GM18505 (cell line): ENCODE data around the gene SPDEF.

ENCODE experiments used
- ATAC-seq: cut with Tn5 transposase; IDR thresholded peaks from one replicate; pipeline ENCODE4 v1.9.1; 2021; ENCODE audit not compliant: unreplicated experiment
- POLR2A ChIP-seq: IDR thresholded peaks from 4 replicates; pipeline ENCODE4 v1.6.1; 2011; ENCODE audit warnings: borderline replicate concordance; ENCODE audit not compliant: insufficient read depth, insufficient read length; ENCODE audit errors: extremely low read depth

The SPDEF gene

GRCh38 chr6:34513646-34514045 is 42.5 kb downstream of the SPDEF start:
- ATAC-seq: no peak

GRCh38 chr6:34512738-34513115 is 43.4 kb downstream of the SPDEF start:
- ATAC-seq: no peak
- no peak for TF ChIP-seq POLR2A

More at GRCh38 chr6:34513646-34514045, 42.5 kb downstream of the SPDEF start:
- TF ChIP-seq POLR2A: no peak

- no peak for ATAC-seq
- TF ChIP-seq POLR2A: no peak
Observed at GRCh38 chr6:34511915-34512737, 44.0 kb downstream of the SPDEF start.

- TF ChIP-seq POLR2A: no peak
- no peak for ATAC-seq
Observed at GRCh38 chr6:34511214-34511914, 44.8 kb downstream of the SPDEF start.

- TF ChIP-seq POLR2A: no peak
- ATAC-seq: no peak
Observed at GRCh38 chr6:34510299-34510698, 45.8 kb downstream of the SPDEF start.

- ATAC-seq: no peak
- TF ChIP-seq POLR2A: no peak
Observed at GRCh38 chr6:34509782-34510181, 46.3 kb downstream of the SPDEF start.

GRCh38 chr6:34508425-34508824 is 47.7 kb downstream of the SPDEF start:
- TF ChIP-seq POLR2A: no peak
- ATAC-seq: no peak

GRCh38 chr6:34506718-34507117 is 49.4 kb downstream of the SPDEF start:
- TF ChIP-seq POLR2A: no peak
- ATAC-seq: no peak

GRCh38 chr6:34497411-34497810 is 58.7 kb downstream of the SPDEF start:
- TF ChIP-seq POLR2A: no peak
- no peak for ATAC-seq

GRCh38 chr6:34496103-34496685 is 59.9 kb downstream of the SPDEF start:
- TF ChIP-seq POLR2A: no peak
- no peak for ATAC-seq

- TF ChIP-seq POLR2A: no peak
- ATAC-seq: no peak
Observed at GRCh38 chr6:34494973-34495372, 61.2 kb downstream of the SPDEF start.

GRCh38 chr6:34493344-34493743 is 62.8 kb downstream of the SPDEF start:
- no peak for TF ChIP-seq POLR2A

GRCh38 chr6:34491091-34491430 is 65.1 kb downstream of the SPDEF start:
- no peak for ATAC-seq

More at GRCh38 chr6:34493344-34493743, 62.8 kb downstream of the SPDEF start:
- ATAC-seq: no peak

More at GRCh38 chr6:34491091-34491430, 65.1 kb downstream of the SPDEF start:
- TF ChIP-seq POLR2A: no peak
